Non-pigmented ciliary epithelial cell (primary cell): ENCODE results near the gene CIPC.

ENCODE experiments used
- DNase-seq: peaks from one replicate; pipeline ENCODE4 v3.0.0-alpha.2; 2010; ENCODE audit warnings: low read depth

CIPC gene, protein sequence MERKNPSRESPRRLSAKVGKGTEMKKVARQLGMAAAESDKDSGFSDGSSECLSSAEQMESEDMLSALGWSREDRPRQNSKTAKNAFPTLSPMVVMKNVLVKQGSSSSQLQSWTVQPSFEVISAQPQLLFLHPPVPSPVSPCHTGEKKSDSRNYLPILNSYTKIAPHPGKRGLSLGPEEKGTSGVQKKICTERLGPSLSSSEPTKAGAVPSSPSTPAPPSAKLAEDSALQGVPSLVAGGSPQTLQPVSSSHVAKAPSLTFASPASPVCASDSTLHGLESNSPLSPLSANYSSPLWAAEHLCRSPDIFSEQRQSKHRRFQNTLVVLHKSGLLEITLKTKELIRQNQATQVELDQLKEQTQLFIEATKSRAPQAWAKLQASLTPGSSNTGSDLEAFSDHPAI

DNA sequence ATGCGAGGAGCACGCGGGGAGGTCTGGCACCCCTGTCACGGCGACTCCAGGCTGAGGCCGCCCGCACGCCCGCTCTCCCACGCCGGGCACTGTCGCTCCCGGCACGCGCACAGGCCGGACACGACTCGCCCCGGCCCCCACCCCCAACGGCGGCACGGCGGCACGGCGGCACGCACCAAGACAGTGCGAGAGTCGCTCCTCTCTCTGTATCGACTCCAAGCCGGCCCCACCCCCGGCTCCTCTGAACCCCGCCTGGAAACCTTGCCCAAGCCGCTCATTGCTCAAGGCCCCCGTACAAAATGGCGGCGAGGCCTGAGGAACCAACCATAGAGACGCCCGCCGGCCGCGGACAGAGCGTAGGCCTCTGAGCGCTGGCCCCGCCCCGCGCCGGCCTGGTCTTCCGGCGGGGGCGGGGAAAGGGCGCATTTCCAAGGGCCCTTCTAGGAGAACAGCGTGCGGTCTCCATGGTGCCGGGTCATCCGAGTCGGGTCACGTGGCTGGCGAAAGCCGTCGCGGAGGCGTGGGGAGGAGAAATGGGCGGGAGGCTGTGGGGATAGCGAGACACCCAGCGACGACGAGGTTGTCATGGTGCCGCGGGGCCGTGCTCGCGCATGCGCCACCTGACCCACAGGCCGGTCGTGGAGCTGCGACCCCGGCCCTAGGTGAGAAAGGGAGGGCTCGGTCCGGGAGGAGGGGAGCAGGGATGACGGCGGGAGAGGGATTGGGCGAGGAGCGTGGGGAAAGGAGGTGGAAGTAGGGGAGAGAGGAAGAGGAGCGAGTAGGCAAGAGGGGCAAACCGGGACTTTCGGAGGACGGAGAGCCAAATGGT is at the start of gene CIPC:
TSS of gene CIPC (plus strand) at position 559 of the 829 bp plus-strand sequence. CDS start 7,451 bp downstream, outside the sequence.
- peak; percentile 91 for DNase-seq

DNA sequence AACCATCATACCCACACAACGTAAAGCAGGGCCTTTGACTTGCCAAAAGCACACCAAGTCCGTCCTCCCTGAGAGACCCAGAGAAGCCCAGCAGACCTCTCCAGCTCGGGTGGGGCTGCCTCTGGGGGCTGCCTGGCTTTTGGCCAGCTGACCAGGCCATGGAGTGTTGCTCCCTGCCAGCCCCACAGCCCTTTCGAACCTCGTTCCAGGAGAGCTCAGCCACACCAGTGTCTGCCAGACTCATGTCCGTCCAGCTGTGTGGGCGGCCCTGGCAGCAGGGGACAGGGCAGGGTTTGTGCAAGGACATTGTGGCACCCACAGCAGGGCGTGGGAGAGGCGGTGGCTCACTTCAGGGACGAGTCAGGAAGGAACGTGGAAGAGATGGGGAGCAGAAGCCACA is 46.9 kb upstream of the CIPC start:
- DNase-seq: no peak

DNA sequence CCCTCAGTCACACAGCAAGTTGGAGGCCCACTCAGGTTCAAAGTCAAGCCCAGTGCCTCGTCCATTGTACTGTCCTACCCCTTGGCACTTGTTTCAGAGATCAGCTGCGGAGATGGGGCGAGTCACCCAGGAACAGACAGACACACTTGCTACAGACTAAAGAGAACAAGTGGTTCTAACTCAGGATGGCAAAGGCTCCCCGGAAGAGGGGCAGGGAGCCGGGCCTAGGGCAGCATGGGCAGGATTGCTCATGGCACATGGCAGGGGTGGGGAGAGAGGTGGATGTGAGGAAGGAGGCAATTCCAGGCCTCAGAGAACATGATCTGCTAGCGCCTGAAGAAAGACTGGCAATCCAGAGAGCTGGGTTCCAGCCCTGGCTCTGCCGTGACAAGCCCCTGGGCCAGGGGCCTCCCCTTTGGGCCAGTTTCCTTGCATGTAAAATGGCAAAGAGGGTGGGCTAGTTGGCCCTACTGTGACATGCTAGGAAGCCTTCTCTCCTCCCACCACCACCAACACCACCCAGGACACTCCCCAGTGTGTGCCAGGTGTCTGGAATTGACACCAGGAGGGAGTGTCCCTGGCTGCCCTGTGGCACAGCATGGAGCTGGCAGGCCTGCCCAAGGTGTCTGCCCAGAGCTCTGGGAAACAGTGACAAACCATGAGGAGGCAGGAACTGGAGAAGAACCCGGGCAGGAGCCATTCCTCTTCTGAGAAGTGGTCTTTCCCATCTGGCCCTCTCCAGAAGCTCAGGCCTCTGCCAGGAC is 45.6 kb upstream of the CIPC start:
- DNase-seq: no peak

DNA sequence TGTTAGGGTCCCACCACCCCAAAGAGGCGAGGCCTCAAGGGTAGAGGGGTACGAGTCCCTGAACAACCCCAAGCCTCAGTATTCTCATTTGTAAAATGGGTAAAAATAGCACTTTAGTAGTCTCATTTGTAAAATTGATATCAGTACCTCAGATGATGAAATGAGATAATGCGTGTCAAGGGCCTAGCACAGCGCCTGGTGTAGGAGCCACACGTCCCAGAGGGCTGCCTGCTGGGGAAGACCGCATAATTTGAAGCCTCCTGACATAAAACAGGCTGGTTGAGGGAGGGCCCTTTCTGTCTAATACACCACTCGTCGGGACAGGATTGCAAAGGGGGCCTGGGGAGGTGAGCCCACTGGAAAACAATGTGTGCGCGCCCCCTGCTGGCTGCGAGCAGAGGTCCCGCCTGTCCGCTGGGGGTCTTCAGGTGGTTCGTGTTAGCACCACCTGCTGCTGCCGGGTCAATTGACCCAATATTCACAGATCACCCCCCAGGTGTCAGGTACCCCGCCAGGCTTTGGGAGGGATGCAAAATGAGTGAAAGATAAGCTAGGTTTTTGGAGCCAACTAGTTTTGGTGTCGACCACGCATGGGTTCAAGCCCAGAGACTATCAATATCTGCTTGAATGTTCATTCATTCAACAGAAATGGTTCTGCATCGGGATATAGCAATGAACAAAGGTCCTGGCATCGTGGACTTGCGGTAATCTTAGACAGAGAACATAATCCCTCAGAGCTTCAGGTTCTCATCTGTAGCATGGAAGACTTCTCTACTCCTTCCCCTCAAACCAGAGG is 44.8 kb upstream of the CIPC start:
- DNase-seq: no peak

DNA sequence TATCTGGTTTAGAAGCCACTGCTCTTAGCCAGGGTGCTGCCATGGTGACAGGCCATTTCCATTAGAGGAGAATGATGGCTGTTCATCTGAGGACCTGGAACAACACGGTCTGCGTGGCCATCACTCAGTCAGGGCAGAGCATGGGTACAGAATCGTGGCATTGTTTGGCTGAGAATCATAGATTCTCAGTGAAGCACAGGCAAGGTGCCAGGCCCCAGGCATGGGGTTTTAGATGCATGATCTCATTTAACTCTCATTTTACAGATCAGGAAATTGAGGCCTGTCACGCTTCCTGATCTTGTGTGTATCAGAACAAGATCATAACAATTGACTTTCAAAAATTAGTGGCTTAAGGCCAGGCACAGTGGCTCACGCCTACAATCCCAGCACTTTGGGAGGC is 42.8 kb upstream of the CIPC start:
- DNase-seq: no peak

DNA sequence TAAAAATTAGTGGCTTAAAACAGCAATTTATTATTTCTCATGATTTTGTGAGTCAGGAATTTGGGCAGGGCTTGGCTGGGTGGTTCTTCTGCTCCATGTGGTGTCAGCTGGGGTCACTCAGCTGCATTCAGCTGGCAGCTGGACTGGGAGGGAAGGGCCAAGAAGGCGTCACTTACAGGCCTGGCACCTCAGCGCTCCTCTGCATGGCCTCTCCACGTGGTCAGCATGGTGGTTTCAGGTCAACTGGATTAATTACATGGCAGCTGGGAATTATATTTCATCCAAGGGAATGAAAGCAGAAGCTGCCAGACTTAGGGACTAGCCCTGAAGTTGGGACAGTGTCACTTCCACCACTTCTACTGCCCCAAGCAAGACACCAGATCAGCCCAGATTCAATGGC is 42.1 kb upstream of the CIPC start:
- DNase-seq: no peak

DNA sequence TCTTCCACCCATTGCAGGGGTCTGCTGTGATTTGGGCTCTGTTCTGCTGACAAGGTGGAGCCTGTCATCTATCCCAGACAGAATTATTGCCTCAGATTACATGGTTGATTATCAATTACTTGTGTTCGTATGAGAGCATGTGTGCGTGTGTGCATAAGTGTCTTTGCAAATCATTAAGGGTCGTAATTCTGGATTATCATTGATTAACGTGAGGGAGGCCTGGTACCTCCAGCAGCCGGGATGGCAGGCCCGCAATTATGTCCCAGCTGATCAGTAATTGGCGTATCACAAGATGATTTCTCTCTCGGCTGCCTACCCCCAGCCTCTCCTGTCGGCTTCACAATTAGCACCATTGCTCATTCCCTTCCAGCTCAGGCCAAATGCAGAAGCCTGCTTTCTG is 39.9 kb upstream of the CIPC start:
- DNase-seq: no peak

DNA sequence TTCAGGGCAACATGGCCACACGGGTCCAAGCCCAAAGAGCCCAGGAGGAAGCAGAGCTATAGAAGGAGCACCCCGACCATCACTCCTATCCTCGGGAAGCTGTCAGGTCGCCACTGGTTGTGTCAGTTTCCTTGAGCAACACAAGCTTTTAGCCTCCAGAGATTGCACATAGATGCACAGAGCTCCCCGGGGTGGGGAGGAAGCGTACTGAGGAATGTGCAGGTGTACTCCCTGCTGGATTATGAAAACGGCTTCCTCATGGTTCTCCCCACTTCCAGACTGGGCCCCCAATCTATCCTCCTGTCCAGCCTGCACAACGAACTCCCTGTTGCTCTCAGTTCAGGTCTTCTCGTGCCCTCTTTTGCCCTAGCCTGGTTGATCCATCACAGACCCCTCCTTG is 39.3 kb upstream of the CIPC start:
- no peak for DNase-seq

DNA sequence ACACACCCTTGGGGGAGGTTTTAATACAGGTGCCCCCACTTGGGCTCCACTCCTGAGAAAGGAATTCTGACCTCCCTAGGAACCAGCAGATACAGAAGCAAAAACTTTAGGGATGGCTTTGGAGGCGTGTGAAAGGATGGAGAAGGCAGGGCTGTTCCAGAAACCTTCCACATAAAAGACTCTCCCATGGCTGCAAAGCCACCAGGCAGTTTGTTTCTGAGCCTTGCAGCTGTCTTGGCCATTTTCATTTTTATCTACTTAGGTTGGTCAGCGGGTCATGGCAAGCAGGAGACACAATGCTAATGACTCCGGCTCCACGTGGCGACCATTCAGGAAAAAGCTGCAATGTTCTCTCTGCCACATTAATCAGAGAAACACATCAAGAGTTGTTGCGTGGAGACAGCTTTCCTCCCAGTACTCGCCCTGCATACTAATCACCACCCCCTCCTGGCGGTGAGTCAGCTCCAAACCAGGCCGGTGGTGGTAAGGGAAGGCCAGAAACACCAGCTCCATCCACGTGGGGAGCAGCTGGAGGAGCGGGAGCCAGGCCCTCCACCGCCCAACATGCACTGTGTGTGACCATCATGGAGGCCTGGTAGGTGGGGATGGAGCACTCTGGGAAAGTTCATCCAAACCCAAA is 38.7 kb upstream of the CIPC start:
- peak; percentile 75 for DNase-seq

DNA sequence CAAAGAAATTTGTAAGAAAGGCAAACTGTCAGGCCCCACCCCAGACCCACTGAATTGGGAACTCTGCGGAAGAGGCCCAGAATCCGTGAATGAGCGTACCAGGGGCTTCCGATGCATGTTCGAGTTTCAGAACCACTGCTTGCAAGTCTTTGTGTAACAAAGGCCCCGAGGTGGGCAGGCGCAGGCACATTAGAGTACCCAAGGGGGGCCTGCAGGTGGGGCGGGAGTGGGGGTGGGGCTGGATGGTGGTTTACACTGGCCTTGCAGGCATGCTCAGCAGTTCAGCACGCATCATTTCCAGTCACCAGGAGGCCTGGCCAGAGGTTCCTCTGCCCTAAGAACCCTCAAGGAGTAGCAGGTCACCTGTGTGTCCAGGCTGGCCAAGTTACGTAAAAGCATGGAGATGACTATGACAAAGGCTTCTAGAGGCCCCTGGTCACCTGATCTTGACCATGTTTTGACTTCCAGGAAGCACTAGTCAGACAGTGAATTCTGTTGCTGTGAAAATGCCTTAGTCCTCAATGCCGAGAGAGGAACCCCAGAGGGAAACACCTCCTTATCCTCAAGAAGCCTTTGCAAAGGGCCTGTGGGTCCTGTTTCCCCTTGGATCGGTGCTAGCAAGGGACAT is 36.3 kb upstream of the CIPC start:
- no peak for DNase-seq

DNA sequence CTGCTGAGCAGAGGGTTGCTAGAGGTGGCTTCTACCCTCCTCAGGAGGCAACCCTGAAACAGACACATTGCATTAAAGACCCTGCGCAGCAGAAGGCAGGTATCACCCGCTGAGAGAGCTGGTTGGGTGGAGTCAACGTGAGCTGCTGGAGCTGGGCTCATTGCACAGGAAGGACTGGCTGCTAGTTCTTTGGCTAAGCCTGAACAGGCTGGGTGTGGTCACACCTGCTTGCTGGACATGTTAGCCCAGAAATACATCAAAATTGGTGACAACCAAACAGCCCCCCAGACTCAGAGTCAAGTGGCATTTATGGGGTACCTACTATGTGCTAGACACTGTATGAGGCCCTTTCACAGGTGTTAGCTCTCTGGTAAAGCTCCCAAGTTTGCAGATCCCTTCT is 35.8 kb upstream of the CIPC start:
- DNase-seq: no peak

DNA sequence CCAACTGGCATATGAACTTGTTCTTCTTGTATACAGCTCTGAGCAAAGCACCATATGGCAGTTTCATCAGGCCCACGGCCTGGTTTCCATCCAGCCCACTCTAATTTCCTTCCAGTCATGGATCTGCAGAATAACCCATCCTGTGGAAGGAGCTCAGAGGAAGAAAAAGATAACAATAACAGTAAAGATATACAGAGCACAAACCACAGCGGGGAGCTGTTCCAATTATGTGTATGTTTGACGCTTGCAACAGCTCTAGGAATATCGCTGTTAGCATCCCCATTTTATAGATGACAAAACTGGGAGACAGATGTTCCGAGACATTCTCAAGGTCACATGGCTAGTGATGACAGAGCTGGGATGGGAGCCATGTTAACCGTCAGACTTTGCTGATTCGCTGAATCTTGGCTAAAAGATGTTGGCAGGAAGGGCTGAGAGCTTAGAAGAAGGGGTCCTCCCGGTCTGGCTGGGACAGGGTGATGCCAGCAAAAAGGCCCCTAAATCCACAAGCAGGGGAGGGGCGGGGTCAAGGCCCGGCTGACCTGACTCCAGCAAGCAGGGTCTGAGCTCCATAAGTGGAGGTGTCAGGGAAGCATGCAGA is 34.4 kb upstream of the CIPC start:
- DNase-seq: no peak

DNA sequence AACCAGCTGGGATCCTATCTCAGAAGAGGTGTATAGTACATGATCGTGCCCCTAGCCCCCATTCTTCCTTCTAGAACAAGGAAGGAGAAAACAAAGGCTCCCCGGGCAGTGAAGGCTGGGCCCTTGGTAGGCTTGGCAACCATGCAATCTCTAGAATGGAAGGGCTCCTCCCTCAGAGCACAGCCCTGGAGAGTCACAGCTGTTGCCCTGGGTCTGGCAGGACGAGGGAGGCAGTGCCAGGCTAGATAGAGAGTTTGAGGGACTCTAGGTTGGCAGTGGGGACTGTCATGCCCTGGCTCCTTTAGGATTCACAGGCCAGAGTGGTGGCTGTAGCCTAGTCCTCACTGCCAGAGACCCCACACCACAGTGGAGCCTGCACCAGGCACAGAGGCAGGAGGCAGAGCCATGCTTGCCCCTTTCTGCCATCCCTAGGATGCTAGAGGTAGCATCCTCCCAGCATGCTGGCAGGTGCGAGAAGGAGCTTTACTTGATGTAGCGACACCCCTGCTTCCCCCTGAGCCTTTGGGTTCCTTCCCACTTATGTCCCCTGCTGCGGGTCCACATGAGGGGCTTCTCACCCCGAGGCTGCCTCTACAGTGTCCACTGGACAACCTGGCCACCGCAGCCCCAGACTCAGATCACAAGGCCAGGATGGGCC is 33.4 kb upstream of the CIPC start:
- DNase-seq: no peak

DNA sequence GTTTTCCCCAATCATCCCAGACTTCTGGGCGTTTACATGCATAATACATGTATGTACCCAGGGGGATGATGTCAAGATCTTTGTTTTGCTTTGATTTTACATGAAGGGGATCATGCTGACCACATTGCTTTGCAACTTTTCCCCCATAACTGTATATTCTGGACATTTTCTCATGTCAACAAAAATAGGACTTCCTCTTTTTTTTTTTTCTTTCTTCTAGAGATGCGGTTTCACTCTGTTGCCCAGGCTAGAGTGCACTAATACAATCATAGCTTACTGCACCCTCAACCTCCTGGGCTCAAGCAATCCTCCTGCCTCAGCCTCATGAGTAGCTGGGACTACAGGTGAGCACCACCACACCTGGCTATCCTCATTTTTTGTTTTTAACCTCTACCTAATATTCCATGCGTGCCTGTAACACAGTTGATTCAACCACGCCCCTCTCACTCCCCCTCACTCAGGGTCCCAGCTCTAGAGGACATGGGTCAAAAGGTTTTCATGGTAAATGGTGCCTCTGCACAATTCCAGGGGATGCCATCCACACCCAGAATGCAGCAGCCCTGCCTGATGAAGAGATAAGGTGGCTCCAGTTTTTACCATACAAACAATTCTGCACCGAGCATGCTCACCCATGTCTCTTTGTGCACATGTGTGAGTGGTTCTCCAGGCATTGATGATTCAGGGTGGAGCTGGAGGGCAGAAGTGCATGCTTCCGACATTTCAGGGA is 32.0 kb upstream of the CIPC start:
- no peak for DNase-seq

DNA sequence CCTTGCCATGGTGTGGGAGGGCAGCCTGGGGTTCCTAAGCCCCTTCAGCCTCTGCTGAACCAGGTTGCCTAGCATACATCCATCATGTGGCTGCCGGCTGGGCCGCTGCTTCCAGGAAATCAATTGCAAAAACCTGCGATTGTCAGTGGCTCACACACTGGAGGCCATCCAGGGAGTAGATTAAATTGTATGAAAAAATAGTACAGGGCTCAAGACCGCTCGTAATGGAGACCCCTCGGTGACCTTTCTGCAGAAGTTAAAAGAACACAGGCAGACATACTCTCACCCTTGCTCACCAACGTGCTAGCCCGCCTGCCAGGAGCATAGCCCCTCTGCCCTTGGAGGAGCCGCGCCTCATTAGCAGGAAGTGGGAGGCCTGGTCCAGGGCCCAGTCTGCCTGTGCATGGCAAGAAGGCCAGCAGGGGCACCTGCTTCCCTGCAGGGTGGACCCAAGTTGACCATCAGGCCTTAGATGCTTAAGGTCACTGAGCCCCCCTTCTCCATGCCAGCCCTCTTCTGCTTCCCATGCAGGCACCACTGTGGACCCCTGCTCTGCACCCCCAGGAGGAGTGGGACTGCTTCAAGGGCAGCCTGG is 31.4 kb upstream of the CIPC start:
- DNase-seq: no peak

DNA sequence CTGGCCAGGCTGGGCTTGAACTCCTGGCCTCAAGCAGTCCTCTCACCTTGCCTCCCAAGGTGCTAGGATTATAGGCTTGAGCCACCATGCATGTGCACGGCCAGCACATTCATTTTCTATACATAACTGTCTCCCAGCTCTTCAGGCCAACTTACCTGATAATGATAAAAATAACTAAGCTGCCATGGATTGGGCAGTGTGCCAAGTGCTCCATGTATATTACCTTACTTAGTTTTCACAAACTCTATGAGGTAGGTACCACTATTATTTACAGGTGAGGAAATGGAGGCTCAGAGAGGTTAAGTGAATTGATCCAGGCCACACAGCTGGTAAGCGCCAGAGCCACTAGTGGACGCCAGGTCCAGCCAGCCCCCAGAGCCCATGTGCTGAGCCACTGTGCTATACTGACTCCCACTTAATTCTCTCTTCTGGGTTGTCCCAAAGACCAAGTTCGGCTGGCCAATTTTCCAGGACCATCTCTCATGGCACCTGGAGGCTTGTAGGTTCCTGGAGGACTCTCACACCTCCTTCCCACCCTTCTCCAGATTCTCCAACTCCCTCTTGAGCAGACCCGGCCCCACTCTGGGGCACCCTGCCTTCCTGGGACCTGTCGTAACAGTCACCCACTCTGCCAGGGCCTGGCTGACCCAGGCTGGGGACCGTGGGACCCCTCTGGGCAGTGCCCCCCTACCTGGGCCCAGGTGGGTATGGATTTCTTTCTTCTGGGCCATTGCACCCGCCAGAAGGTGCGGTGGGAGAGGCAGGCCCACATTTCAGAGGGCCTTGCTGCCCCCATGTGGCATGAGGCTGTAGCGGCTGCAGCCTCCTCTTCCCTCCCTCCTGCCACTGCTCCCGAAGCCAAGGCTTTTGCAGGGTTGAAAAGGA is 30.2 kb upstream of the CIPC start:
- no peak for DNase-seq

DNA sequence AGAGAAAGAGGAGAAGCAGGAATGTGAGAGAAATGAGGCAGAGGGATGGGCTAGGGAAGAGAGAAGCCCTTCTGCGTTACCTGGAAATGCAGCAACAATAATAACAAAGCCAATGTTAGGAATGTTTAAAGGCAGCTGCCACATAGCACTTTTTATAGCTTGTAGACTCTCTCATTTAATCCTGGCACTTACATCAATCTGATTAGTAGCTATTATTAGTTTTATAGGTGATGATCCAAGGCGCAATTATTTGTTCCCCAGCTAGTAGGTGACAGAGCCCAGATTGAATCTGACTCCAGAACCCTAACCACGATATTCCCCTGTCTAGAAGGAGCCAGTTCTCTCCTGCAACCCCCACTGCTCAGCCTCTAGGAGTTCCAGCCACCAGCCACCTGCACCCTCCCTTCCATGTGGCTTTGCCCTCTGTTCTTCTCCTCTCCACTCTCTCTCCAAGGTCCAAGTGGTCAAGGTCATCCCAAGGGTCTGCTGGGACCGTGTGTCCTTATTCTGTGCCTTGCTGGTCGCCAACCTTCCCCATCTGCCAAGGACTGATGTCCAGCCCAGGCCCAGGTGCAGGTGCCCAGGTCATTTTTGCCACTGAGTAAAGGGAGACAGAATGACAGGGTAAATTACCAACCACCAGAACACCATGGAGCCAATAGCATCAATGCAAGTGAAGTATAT is 29.4 kb upstream of the CIPC start:
- DNase-seq: no peak
